Measurements from ENCODE around the gene GIMAP7. TPM values are rescaled to one million over a fixed set of nuclear protein-coding genes. Genes with fewer than 3 reads are reported as not detected.
"Not testable (repeated sequence)": the region's sequence is repeated elsewhere in the genome, so short reads cannot be mapped to it uniquely, and the experiment has no call there.

The GIMAP7 gene
- total RNA-seq, 1 experiment from 2014 or later: not detected

DNA sequence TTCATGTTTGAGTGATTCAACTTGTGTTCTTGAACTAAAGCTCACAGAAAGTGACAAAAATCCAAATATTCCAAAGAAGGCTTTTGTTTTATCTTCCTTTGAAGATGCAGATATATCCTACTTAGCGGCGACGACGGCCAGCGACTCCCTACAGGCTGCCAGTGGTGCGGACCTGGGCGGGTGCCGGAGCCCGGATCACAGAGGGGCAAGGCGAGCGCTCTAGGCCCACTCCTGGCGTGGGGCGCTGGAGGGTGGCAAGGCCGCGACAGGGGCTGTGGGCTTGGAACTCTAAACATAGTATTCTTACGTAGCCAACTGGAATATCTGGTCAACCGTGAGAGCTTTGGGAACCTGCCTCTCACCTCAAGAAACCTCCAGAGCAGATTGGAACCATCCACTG lies 914 bp upstream of the GIMAP7 start:
- no peak for DNase-seq (ENCODE audit: low read depth)

DNA sequence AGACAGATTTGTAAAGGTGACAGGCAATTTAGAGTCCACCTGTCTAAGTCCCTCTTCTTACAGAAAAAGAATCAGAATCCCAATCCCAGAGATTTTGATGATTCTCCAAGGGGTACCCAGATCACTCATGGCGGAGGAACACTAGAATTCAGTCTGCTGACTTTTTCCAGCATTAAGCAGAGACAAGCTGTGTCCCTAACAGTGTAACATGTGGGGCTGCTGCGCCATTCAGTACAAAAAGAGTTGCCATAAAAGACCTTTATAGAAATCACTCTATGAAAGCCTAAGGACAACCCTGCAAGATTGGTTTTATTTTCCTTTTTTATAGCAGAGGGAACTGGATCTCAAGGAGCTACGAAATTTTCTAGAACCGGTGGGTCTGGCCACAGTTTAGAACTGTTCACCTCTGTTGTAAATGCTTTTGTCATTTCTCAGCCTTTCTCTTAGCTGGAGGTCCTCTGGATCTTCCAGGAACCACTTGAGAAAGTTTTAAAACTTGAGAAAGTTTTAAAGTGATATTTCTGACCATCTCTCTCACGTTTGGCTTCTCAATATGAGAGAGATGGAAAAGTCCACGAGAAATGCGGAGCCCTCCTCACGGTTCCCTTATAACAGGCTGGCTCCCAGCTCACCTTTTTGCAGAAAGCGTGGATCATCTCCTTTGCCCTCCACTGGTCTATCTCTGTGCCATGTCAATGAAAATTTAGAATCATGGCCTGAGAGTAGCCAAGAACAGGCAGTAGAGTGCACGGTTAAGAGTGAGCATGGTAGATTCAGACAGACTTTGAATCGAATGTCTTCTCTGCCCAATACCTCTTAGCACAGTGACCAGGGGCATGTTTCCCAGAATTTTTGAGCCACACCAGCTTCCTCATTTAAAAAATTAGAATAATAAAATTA lies 826 bp downstream of the GIMAP7 start:
- DNase-seq (ENCODE audit: low read depth): no peak

DNA sequence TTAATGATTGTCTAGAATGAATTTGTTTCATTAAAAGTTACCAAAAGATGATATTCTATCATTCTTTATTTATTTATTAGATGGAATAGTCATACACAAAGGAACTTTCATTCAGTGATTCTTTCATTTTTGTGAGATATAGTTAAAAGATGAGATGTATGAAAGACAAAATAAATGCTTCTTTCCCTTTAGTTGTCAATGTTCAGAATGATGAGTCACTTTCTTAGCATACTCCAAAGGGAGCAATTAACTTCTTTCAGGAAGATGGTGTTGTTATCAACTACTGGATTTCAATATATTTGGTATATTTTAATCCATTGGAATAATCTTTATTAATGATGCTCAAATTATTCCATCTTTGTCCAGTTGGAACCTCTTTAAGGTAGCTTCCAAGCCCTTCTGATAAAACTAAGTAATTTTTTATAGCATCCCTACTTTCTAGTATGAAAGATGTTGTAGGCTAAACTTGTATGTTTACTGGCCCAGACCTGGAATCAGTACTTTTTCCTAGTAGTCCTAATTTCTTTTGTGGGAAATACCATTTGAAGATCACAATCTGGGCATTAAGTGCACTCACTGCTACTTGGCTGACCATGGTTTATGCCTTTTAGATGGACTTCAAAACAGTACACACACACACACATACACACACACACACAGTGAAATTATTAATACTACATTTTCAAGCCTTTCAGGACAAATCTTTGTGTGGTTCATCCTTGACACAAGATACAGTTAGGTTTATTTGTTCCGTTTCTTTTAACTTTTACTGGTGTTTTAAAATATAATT lies 2.5 kb downstream of the GIMAP7 start:
- DNase-seq (ENCODE audit: low read depth): no peak

DNA sequence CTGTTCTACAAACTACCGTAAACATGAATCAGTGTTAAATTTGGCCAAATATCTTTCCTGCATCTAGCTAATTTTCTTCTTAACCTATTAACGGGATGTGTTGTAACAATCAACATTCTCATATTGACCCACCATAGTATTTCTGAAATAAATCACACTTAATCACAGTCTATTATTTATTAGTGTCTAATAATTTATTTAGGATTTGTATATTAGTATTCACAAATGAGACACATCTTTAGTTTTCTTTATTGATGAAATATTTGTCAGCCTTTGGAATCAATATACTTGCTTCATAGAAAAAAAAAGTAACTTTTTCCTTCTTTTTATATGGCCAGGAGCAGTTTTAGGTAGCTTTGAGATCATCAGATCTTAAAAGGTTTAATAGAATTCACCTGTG lies 4.6 kb downstream of the GIMAP7 start:
- DNase-seq (ENCODE audit: low read depth): no peak

DNA sequence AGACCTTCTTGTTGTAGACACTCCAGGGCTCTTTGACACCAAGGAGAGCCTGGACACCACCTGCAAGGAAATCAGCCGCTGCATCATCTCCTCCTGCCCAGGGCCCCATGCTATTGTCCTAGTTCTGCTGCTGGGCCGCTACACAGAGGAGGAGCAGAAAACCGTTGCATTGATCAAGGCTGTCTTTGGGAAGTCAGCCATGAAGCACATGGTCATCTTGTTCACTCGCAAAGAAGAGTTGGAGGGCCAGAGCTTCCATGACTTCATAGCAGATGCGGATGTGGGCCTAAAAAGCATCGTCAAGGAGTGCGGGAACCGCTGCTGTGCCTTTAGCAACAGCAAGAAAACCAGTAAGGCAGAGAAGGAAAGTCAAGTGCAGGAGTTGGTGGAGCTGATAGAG lies 5.5 kb downstream of the GIMAP7 start:
- no peak for DNase-seq (ENCODE audit: low read depth)

DNA sequence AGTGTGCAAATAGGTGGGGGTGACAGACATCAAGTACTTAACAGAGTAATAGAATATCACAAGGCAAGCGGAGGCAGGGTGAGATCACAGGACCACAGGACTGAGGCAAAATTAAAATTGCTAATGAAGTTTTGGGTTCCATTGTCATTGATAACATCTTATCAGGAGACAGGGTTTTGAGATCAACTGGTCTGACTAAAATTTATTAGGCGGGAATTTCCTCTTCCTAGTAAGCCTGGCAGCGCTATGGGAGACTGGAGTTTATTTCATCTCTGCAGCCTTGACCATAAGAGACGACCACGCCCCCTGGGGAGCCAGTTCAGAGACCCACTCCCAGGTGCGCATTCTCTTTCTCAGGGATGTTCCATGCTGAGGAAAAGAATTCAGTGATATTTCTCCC lies 8.3 kb downstream of the GIMAP7 start:
- not testable (repeated sequence) for DNase-seq (ENCODE audit: low read depth)

DNA sequence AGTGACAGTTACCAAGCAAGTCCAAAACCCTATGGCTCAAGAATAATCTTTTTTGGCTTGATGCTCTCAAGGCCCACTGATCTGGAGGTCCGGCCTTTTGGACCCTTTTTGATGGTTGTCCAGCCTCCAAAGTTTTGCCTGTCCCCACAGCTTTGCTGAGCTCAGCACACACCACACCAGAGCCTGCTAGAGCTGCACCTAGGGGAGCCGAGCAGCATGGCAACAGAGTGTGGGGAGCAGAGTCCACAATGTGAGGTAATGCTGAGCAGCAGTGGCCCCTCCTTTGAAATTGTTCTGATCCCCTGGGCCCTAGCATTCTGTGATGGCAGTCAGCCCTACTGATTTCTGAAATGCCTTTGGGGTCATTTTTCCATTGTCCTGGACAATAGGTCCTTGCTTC lies 9.3 kb downstream of the GIMAP7 start:
- no peak for DNase-seq (ENCODE audit: low read depth)

DNA sequence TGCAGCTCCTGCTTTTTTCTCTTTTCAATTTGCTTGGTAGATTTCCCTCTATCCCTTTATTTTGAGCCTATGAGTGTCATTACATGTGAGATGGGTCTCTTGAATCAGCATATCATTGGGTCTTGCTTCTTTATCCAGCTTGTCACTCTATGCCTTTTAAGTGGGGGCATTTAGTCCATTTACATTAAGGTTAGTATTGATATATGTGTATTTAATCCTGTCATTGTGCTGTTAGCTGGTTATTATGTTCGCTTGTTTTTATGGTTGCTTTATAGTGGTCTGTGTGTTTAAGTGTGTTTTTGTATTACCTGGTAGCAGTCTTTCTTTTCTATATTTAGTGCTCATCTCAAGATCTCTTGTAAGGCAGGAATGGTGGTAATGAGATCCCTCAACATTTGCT lies 17.0 kb downstream of the GIMAP7 start:
- no peak for DNase-seq (ENCODE audit: low read depth)

DNA sequence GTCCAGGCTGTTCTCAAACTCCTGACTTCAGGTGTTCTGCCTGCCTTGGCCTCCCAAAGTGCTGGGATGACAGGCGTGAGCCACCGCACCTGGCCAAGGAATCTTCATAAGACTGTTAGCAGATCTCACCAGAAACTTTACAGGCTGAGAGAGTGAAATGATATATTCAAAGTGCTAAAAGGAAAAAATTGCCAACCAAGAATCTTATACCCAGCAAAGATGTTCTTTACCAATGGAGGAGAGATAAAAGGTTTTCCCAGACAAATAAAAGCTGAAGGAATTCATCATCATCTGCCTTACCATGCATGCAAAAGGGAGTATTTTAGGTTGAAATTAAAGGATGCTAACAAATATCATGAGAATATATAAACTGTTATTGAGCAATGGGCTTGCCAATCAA lies 23.6 kb downstream of the GIMAP7 start:
- DNase-seq (ENCODE audit: low read depth): no peak

DNA sequence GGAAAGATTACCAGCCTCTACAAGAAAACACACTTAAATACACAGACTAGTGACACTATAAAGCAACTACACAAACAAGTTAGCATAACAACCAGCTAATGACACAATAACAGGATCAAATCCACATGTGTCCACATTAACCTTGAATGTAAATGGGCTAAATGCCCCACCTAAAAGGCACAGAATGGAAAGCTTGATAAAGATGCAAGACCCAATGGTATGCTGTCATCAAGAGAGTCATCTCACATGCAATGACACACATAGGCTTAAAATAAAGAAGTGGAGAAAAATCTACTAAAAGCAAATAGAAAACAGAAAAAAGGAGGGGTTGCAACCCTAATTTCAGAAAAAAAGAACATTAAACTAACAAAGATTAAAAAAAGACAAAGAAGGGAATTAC lies 38.5 kb downstream of the GIMAP7 start:
- DNase-seq (ENCODE audit: low read depth): no peak

DNA sequence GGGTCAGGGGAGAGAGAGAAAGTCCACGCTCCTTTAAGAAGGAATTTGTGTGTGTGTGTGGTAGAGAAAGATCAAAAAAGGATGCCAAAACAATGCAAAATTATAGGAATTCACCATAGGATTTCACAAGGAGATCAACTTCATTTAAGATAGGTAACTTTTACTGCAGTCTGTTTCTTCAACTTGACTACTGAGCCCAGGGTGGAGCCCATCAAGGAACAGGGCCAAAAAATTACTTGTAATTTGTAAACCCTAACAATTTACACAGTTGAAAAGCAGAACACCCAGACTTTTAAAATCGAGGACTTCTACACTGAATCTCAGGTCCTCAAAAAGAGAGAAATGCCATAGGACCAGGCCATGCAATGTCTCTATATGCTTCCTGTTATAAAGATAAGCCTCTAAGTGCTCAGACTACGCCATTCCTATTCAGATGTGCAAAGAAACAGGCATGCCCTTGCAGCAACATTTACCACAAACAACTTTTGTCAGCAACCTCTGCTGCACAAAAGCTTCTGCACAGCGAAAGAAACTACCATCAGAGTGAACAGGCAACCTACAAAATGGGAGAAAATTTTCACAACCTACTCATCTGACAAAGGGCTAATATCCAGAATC lies 42.0 kb downstream of the GIMAP7 start:
- DNase-seq (ENCODE audit: low read depth): no peak

DNA sequence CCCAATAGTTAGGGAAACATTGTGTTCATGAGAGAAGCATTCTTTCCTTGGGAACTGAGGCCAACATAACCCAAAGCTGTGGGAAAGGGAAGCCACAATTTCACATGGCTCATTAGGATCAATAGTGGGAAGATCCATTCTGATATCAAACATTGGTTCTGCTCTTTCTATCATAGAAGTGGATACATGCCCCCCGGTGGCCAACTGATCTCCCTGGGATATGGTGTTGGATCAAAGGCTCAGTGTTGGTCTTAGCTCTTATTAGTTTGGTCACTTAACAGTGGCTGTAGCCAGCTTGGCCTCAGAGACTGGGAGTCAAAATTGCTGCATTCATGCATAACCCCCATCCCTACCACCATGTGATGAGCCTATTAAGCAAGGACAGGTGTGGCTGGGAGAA lies 45.8 kb downstream of the GIMAP7 start:
- no peak for DNase-seq (ENCODE audit: low read depth)

DNA sequence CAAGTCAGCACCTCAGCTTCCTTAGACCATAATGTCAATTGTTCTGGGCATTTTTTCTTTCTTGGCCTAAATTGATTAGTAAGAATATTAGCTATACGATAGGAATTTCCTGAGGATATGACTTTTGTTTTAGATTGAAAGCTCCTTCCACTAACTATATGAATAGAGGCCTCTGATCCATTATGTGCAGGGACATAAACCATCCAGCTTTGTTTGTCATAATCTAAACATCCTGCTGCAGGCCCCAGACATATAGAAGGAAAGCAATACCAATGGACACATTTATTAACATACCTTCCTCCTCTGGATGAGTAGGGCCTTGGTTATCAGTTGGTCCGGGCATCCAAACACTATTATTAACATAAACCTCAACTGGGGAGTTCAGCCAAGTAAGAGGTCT lies 48.2 kb downstream of the GIMAP7 start:
- DNase-seq (ENCODE audit: low read depth): no peak

DNA sequence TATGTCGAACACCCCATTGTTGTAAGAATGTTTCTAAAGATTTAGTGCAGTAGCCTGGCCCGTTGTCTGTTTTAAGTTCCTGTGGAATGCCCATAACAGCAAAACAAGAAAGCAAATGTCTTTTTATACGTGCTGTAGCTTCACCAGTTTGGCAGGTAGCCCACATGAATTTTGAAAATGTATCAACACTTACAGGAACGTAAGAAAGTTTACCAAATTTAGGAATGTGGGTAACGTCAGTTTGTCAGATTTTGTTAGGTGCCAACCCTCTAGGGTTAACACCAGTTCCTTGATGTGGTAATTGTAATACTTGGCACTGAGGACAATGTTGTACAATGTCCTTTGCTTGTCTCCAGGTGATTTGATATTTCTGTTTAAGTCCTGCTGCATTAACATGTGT lies 49.3 kb downstream of the GIMAP7 start:
- DNase-seq (ENCODE audit: low read depth): no peak

DNA sequence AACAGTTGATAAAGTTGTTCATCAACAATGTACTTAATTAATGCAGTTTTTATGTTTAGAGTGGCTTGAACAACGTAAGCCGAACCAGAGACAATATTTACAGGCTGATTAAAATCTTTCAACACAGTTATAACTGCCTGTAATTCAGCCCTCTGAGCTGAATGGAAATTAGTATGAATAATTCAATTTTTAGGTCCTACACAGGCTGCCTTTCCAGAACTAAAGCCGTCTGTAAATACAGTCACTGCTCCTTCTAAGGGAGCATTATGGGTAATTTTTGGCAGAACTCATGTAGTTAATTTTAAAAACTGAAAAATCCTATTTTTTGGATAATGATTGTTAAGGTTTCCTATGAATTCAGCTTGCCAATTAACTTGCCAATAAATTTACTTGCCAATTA lies 49.9 kb downstream of the GIMAP7 start:
- DNase-seq (ENCODE audit: low read depth): no peak

DNA sequence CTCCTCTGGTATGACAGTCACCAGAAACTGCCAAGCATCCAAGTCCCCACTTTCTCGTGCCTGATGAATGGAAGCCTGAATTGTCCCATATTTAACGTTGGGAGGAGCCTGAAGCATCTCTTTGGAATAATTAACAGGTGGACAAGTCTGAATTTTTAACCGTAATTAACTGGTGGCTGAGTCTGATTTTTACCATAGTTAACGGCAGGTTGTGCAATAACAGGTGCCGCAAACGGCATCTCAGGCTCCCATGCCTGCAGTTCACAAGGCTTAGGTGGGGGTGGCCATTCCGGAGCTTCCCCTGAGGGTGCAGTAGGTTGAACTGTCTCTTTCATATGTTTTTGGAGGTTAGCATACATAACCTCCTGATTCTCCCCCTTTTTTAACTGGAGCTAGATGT lies 50.6 kb downstream of the GIMAP7 start:
- no peak for DNase-seq (ENCODE audit: low read depth)

DNA sequence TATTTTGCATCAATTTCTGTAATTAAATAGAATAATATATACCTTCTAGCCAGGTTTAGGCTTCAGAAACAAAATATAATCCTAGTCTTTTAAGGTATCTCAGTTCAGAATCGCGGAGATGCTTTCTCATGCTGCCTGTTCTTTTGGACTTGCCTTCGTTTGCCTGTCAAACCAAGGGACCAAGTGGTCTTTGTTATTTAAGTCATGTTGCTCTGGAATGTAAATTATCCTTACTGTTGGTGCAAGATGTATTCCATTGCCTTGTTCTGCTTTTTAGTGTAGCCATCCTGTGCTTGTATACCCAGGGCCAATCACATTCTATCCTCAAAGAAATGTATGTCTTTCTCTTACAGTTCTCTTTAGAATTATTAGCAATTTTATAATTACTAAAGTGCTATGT lies 51.5 kb downstream of the GIMAP7 start:
- DNase-seq (ENCODE audit: low read depth): no peak

DNA sequence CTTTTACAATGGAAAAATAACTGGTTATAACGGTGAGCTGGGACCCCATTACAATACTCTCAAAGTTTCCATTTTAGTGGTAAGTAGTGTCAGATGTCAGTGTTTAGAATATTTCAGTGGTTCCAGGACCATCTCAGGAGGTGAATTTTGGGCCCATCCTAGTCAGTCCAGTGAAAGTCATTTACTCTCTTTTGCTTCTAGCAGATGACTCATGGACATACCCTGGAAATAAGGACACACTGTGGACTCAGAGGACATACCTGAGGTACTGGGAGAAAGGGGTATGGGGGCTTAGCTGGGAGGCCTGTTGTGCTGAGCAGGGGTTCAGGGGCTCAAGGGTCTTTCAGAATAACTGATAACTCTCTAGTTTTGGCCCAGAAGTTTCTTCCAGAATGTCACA lies 51.9 kb downstream of the GIMAP7 start:
- no peak for DNase-seq (ENCODE audit: low read depth)

DNA sequence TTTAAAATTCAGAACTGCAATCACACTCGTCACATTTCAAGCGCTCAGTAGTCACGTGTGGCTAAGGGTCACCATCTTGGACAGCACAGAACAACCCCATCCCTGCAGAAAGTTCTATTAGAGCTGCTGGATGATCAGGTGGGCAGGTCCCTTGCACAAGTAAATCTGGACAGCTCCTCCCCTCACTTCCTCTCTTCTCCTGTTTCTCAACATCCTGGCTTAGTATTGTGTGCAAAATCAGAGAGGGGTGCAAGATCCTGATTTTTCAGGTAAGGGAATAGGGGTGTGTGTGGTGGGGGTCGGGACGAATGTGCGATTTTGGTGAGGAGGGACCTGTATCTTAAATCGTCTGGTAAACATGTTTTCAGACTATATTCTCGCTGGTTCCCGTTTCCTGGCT lies 52.5 kb downstream of the GIMAP7 start, which contains the start of gene GIMAP4:
Gene GIMAP4, plus strand, starts transcription at position 222 of the 400 bp plus-strand sequence. CDS start 2,512 bp downstream, outside the sequence.
- DNase-seq (ENCODE audit: low read depth): no peak

DNA sequence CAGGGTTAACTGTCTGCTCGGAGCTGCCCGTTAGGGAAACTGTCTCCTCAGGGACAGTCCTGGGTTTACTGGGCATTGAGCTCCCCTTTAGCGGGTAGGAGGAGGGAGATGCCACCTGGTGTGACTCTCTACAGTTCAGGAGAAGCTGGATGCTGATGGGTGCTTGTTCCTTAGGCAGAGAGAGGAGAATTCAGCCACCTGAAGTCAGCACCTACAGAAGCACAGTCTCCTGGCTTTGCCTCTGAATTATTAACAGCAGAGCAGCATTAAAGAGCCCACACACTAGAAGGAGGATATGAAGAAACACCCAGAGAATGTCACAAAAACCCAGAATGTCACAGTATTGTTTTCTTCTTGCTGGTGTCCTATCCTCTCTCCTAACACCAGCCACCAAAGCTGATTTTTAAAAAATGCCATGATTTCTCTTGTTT lies 53.2 kb downstream of the GIMAP7 start:
- DNase-seq (ENCODE audit: low read depth): no peak

DNA sequence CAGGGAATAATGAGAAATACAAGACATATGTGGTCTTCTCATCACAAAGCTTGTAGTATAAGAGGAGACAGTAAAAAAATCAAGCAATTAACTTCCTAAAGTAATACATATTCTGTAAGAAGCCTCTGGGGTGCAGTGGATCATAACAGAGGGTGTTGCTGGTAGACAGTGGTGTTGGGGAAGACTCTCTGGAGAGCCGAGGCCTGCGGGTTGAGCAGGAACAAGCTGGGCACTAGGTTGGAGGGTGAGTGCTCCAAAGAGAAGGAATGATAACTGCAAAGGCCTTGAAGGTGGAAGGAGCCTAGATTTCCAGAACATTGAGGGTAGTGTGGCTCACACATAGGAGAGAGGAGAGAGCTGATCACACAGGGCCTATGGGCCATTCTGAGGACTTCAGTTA lies 54.0 kb downstream of the GIMAP7 start:
- no peak for DNase-seq (ENCODE audit: low read depth)

DNA sequence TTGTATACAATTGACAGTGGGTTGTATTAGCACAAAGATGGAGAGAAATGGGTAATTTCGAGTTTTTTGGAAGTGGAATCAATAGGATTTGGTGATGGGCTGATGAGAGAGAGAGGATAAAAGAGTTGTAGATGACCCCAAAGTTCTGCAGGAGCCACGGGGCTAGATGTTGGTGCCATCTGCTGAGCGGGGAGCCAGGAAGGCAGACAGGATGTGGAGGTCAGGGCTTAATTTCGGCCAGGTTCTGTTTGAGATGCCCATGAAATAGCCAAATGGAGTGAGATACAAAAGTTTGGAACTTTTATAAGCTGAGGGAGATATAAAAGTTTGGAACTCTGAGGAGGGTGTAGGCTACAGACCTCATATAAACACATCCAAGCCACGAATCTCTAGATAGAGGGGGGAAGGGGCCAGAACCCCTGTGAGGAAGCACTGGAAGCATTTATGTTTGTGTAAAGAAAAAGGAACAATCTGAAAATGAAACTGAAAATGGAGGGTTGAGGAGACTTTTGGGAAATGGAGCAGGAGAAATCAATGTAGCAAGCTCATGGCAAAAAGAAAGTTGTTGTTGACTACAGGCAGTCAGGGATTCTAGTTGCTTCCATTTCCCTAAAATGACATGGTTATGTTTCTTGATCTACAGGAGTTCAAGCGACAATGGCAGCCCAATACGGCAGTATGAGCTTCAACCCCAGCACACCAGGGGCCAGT lies 54.7 kb downstream of the GIMAP7 start:
- DNase-seq (ENCODE audit: low read depth): no peak
